B cell (primary cell): ENCODE measurements around the gene USF1. TPM values are rescaled to one million over a fixed set of nuclear protein-coding genes. Genes with fewer than 3 reads are reported as not detected.

ENCODE experiments used
- ATAC-seq: fragments of 200-7000 bp; cut with Tn5 transposase; one replicate; pipeline ENCODE4 v1.10.0; 2021; ENCODE audit warnings: low read depth, mild to moderate bottlenecking, moderate number of reproducible peaks, moderate library complexity
- CTCF ChIA-PET: fragments of 350-600 bp; sonication (Branson Sonifier 250); formaldehyde crosslinking; loops from one replicate; lab custom pipeline; 2021; ENCODE audit warnings: antibody characterized with exemption, inconsistent platforms; lab: Charles Lee
- POLR2A ChIA-PET: fragments of 350-600 bp; sonication (Branson Sonifier 250); formaldehyde crosslinking; loops from one replicate; lab custom pipeline; 2021; ENCODE audit warnings: antibody characterized with exemption; lab: Charles Lee
- DNase-seq: peaks from one replicate; pipeline ENCODE4 v3.0.0; 2013
- H2AFZ ChIP-seq: 2 replicates; pipeline ENCODE4 v1.6.1; 2012; ENCODE audit warnings: mild to moderate bottlenecking, low read depth, low read length; ENCODE audit not compliant: insufficient read depth, poor library complexity, severe bottlenecking
- H3K27ac ChIP-seq, 2 donors: 1 replicate in 1 of 2; 2 replicates in 1 of 2; pipeline ENCODE4 v1.5.1; 2012 to 2013; ENCODE audit warnings: low read length in 2 of 2, mild to moderate bottlenecking in 2 of 2, moderate library complexity in 1 of 2
- H3K27me3 ChIP-seq, 4 experiments: fragments of 200-600 bp in 1 of 4; sonication (generic) in 1 of 4; replicated peaks in 1 of 4; 1 replicate in 2 of 4; 2 replicates in 2 of 4; pipeline versions ENCODE4 v1.6.1 to v1.7.0; 2013 to 2016; ENCODE audit warnings: low read length in 3 of 4, mild to moderate bottlenecking in 2 of 4, mixed read lengths in 1 of 4, moderate library complexity in 1 of 4; ENCODE audit not compliant: insufficient read depth in 4 of 4, control insufficient read depth in 3 of 4; ENCODE audit errors: control extremely low read depth in 1 of 4
- H3K36me3 ChIP-seq, 2 experiments: replicated peaks in 1 of 2; 1 replicate in 1 of 2; 2 replicates in 1 of 2; pipeline versions ENCODE4 v1.6.1 to v1.7.1; 2013; ENCODE audit warnings: low read length in 1 of 2; ENCODE audit not compliant: insufficient read depth in 2 of 2, control insufficient read depth in 1 of 2; ENCODE audit errors: control extremely low read depth in 1 of 2, extremely low read depth in 1 of 2
- H3K4me1 ChIP-seq, 2 donors: fragments of 200-600 bp in 1 of 2; sonication (generic) in 1 of 2; 1 replicate in 1 of 2; 2 replicates in 1 of 2; pipeline versions ENCODE4 v1.5.1 to v1.6.1; 2013 to 2017; ENCODE audit warnings: low read length in 2 of 2; ENCODE audit not compliant: control insufficient read depth in 2 of 2, insufficient read depth in 2 of 2
- H3K4me2 ChIP-seq: replicated peaks from 2 replicates; pipeline ENCODE3; 2012; ENCODE audit warnings: mild to moderate bottlenecking, low read depth, low read length; ENCODE audit not compliant: poor library complexity, severe bottlenecking
- H3K4me3 ChIP-seq, 5 experiments: fragments of 200-600 bp in 1 of 5; sonication (generic) in 1 of 5; 1 replicate in 3 of 5; 2 replicates in 2 of 5; pipeline versions ENCODE4 v1.5.1 to v1.7.0; 2011 to 2016; ENCODE audit warnings: low read length in 4 of 5, mild to moderate bottlenecking in 4 of 5, low read depth in 2 of 5, control low read depth in 1 of 5, moderate library complexity in 1 of 5; ENCODE audit not compliant: insufficient read depth in 1 of 5; ENCODE audit errors: control extremely low read depth in 1 of 5, extremely low read depth in 1 of 5
- H3K79me2 ChIP-seq: fragments of 200-600 bp; sonication (generic); one replicate; pipeline ENCODE4 v1.6.0; 2016; ENCODE audit warnings: low read length; ENCODE audit not compliant: control insufficient read depth, insufficient read depth
- H3K9ac ChIP-seq: fragments of 200-600 bp; sonication (generic); 2 replicates; pipeline ENCODE4 v1.6.1; 2017; ENCODE audit warnings: mild to moderate bottlenecking, low read length, moderate library complexity
- H3K9me3 ChIP-seq, 3 donors: one replicate each; pipeline versions ENCODE4 v1.6.1 to v1.7.1; 2013; ENCODE audit warnings: low read length in 2 of 3; ENCODE audit not compliant: control insufficient read depth in 2 of 3, insufficient read depth in 1 of 3; ENCODE audit errors: control extremely low read depth in 1 of 3
- H4K20me1 ChIP-seq: 2 replicates; pipeline ENCODE4 v1.6.0; 2012; ENCODE audit warnings: mild to moderate bottlenecking, low read length; ENCODE audit not compliant: insufficient read depth, control insufficient read depth, poor library complexity, severe bottlenecking
- H3K27ac Mint-ChIP-seq: one replicate; pipeline ENCODE4 v1.8.0; 2021; ENCODE audit warnings: mixed read lengths
- H3K27me3 Mint-ChIP-seq: one replicate; pipeline ENCODE4 v1.8.0; 2021; ENCODE audit warnings: mixed read lengths
- H3K4me1 Mint-ChIP-seq: one replicate; pipeline ENCODE4 v1.8.0; 2021; ENCODE audit warnings: mixed read lengths
- H3K4me3 Mint-ChIP-seq: one replicate; pipeline ENCODE4 v1.8.0; 2021; ENCODE audit warnings: mixed read lengths
- H3K9me3 Mint-ChIP-seq: one replicate; pipeline ENCODE4 v1.8.0; 2022; ENCODE audit warnings: mixed read lengths; ENCODE audit not compliant: insufficient read depth
- CTCF ChIP-seq: fragments of 200-600 bp; IDR thresholded peaks from one replicate; pipeline ENCODE4 v1.8.0; 2022; ENCODE audit warnings: antibody characterized with exemption, mild to moderate bottlenecking
- EZH2 ChIP-seq: IDR thresholded peaks from 2 replicates; pipeline ENCODE4 v1.6.1; 2012; ENCODE audit warnings: borderline replicate concordance, low read depth, mild to moderate bottlenecking, moderate library complexity, low read length; ENCODE audit not compliant: insufficient read depth, poor library complexity, severe bottlenecking
- WGBS: methylation state at CpG from one replicate; pipeline ENCODE4 v1.1.5; 2013; ENCODE audit warnings: missing lambda C conversion rate; ENCODE audit not compliant: insufficient coverage; 5-methylcytosine and 5-hydroxymethylcytosine counted together
- intact Hi-C: fragments of 100-400 bp; cut with micrococcal nuclease; formaldehyde crosslinking; loops from one replicate; pipeline ENCODE4 v1.10.0; 2022
- polyA plus RNA-seq: library from polyadenylated mRNA; depleted of rRNA; stranded (reverse); fragments of >200 nt; gene quantifications from 2 replicates; pipeline ENCODE4 v1.2.3, GENCODE V29; 2012
- total RNA-seq, 2 donors: library from RNA; stranded (reverse); fragments of 120-200 nt in 1 of 2; gene quantifications; 1 replicate in 1 of 2; 2 replicates in 1 of 2; pipeline versions ENCODE4 v1.2.3 to v1.2.4, GENCODE V29; 2013 to 2022

The USF1 gene
- total and polyA plus RNA-seq, 2 donors (not counting 1 experiment from before 2014, with no cell fraction given): 192 to 249 TPM

- H4K20me1 ChIP-seq: peaks cover 65% of the 10 kb centered on the region
- ATAC-seq (no peak), DNase-seq (no peak)
- Mint-ChIP-seq H3K27me3 (no peaks in the 10 kb centered on the region), H3K9me3 (no peaks in the 10 kb centered on the region), H3K4me3 (no peak overlapping the region), H3K27ac (no peak overlapping the region), H3K4me1 (peaks cover 50% of the 10 kb centered on the region)
- H3K36me3 ChIP-seq: peaks cover 5 to 46% of the 10 kb centered on the region in 2 experiments
- no peaks in the 10 kb centered on the region for H3K9me3 ChIP-seq
- no peak overlapping the region for H3K4me2 ChIP-seq
- H3K9ac ChIP-seq: no peak overlapping the region
- no peak overlapping the region for H3K4me3 ChIP-seq
- intact Hi-C loops: no loop called here
- TF ChIP-seq EZH2: no peak
- no peak for TF ChIP-seq CTCF
- POLR2A ChIA-PET: interaction anchor here (0.8 kb wide), 1 partner anchor 40 kb away, joined by 3 read pairs; no protein-coding TSS in a partner anchor
- CTCF ChIA-PET: interaction anchor here (1.1 to 2.0 kb wide), 3 partner anchors 15 to 37 kb away, joined by 3 to 6 read pairs (median 4); partner anchors contain the start of gene KLHDC9
- 80% methylated on average over 1 of the region's 4 CpGs for WGBS
- peaks cover 20 to 28% of the 10 kb centered on the region in 2 donors for H3K4me1 ChIP-seq
- peaks cover 96% of the 10 kb centered on the region for H3K79me2 ChIP-seq
- no peaks in the 10 kb centered on the region for H3K27me3 ChIP-seq
- no peak overlapping the region for H2AFZ ChIP-seq
- H3K27ac ChIP-seq: no peak overlapping the region
Measured at GRCh38 chr1:161061419-161061818, 15.6 kb upstream of the USF1 start.

DNA sequence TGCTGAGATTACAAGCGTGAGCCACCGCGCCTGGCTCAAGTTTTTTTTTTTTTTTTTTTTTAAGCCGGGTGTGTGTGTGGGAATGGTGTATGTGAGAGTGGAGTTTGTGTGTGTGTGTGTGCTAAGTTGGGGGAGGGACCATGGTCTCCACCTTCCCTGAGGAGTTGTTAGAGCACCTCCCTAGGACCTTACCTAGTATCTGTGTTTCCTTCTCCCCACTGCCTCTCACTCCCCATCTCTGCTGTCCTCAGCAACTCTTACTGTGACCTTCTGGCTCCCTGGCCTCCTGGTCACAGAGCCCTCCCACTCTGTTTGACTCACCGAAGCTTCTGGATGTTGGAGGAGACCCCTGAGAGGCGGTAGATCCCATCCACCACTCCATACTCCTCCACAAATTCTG lies 13.5 kb upstream of the USF1 start:
- Histone ChIP-seq H3K4me1 (peaks cover 5 to 11% of the 10 kb centered on the region in 2 donors), H4K20me1 (peaks cover 70% of the 10 kb centered on the region), H3K79me2 (peaks cover 93% of the 10 kb centered on the region), H2AFZ (no peak overlapping the region), H3K4me2 (no peak overlapping the region), H3K27ac (peak overlapping the region in 1 of 2 donors; percentile 48), H3K36me3 (peaks cover 3 to 61% of the 10 kb centered on the region in 2 experiments), H3K4me3 (no peak overlapping the region), H3K9ac (no peak overlapping the region), H3K9me3 (no peaks in the 10 kb centered on the region), H3K27me3 (no peaks in the 10 kb centered on the region)
- no peaks in the 10 kb centered on the region for H3K27me3 Mint-ChIP-seq
- peak overlapping the region; percentile 74 for H3K27ac Mint-ChIP-seq
- intact Hi-C loops: no loop called here
- H3K9me3 Mint-ChIP-seq: no peaks in the 10 kb centered on the region
- POLR2A ChIA-PET: no interaction called here
- TF ChIP-seq EZH2 (no peak), CTCF (no peak)
- ATAC-seq (no peak), DNase-seq (no peak)
- WGBS: 83% methylated on average over 1 of the region's 6 CpGs
- no peak overlapping the region for H3K4me3 Mint-ChIP-seq
- H3K4me1 Mint-ChIP-seq: peaks cover 42% of the 10 kb centered on the region
- CTCF ChIA-PET: interaction anchor here (0.6 kb wide), 1 partner anchor 357 kb away, joined by 3 read pairs; no protein-coding TSS in a partner anchor
